DND-41 (cell line): ENCODE data around the gene COL25A1.
A peak's percentile ranks its signal among the peaks of the same experiment; 100 is the strongest.

Source experiments
- ATAC-seq: fragments of 200-7000 bp; cut with Tn5 transposase; 3 replicates; pipeline ENCODE4 v1.9.1; 2021; ENCODE audit warnings: low read depth; ENCODE audit not compliant: insufficient read depth
- DNase-seq: peaks from one replicate; pipeline ENCODE4 v3.0.0-alpha.2; 2020
- H2AFZ ChIP-seq: 2 replicates; pipeline ENCODE4 v1.6.0; 2012; ENCODE audit warnings: low read depth, low read length
- H3K27ac ChIP-seq: 2 replicates; pipeline ENCODE4 v1.5.1; 2012; ENCODE audit warnings: low read length, inconsistent platforms
- H3K27me3 ChIP-seq: fragments of 200-600 bp; sonication (generic); 2 replicates; pipeline ENCODE4 v1.6.0; 2012; ENCODE audit warnings: low read length, mild to moderate bottlenecking, inconsistent platforms; ENCODE audit not compliant: insufficient read depth, poor library complexity
- H3K36me3 ChIP-seq: 2 replicates; pipeline ENCODE4 v1.5.1; 2012; ENCODE audit warnings: low read length, inconsistent platforms; ENCODE audit not compliant: insufficient read depth
- H3K4me1 ChIP-seq: 2 replicates; pipeline ENCODE4 v1.5.1; 2012; ENCODE audit warnings: mild to moderate bottlenecking, low read length; ENCODE audit not compliant: insufficient read depth
- H3K4me2 ChIP-seq: 2 replicates; pipeline ENCODE4 v1.6.0; 2012; ENCODE audit warnings: mild to moderate bottlenecking, moderate library complexity, low read length, inconsistent platforms; ENCODE audit not compliant: insufficient read depth
- H3K4me3 ChIP-seq, 2 experiments: fragments of 200-600 bp in 1 of 2; shearing (Covaris generic) in 1 of 2; 2 replicates each; pipeline ENCODE4 v1.5.1; 2012 to 2016; ENCODE audit warnings: inconsistent platforms in 2 of 2, low read length in 2 of 2, mild to moderate bottlenecking in 2 of 2, low read depth in 1 of 2, moderate library complexity in 1 of 2
- H3K79me2 ChIP-seq: 2 replicates; pipeline ENCODE4 v1.6.0; 2012; ENCODE audit warnings: low read length, inconsistent platforms; ENCODE audit not compliant: insufficient read depth
- H3K9ac ChIP-seq: 2 replicates; pipeline ENCODE4 v1.6.0; 2012; ENCODE audit warnings: low read depth, mild to moderate bottlenecking, inconsistent platforms, low read length, moderate library complexity
- H3K9me3 ChIP-seq: 2 replicates; pipeline ENCODE4 v1.5.1; 2012; ENCODE audit warnings: low read length, moderate library complexity, mild to moderate bottlenecking, inconsistent platforms; ENCODE audit not compliant: insufficient read depth, severe bottlenecking
- H4K20me1 ChIP-seq: 2 replicates; pipeline ENCODE4 v1.6.0; 2012; ENCODE audit warnings: low read length; ENCODE audit not compliant: insufficient read depth
- EZH2 ChIP-seq: IDR thresholded peaks from 3 replicates; pipeline ENCODE4 v1.6.1; 2012; ENCODE audit warnings: borderline replicate concordance, low read depth, mild to moderate bottlenecking, moderate library complexity, low read length, inconsistent platforms; ENCODE audit not compliant: severe bottlenecking
- TF ChIP-seq, protein P1 (sequence below): IDR thresholded peaks from 2 replicates; pipeline ENCODE4 v1.5.1; 2012; ENCODE audit warnings: borderline replicate concordance, low read length, moderate library complexity, mild to moderate bottlenecking; ENCODE audit not compliant: poor library complexity, severe bottlenecking; ENCODE audit errors: extremely low read depth

COL25A1 gene

DNA sequence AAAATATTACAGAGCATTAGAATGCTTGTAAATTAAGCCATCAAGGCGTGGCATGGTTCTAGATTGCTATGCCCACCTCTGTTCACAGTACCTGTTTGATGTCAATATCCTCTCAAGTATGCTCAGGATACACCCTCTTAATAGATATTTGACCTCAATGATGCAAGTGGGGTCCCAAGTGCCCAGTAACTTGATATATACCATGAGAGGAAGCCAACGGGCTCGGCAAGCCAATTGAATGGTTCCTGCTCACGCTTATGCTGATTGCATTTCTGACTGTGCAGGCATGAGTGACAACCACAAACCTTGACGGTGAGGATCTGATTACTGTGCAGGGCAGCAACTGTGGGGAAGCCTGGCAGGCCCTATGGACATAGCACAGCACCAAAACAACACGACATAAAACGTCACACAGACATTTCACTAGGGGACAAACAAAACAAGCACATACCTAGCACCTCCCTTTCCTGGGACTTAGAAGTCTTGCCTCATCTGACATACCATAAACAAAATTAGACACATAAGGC lies 360.5 kb downstream of the COL25A1 start:
- H3K4me2 ChIP-seq = no peak overlapping the region
- H3K27ac ChIP-seq = no peak overlapping the region
- H3K4me1 ChIP-seq = peaks cover 12% of the 10 kb centered on the region
- H3K79me2 ChIP-seq = no peaks in the 10 kb centered on the region
- H3K4me3 ChIP-seq = no peak overlapping the region
- DNase-seq (no peak), ATAC-seq (no peak)
- no peak overlapping the region for H3K9ac ChIP-seq
- H3K27me3 ChIP-seq = no peaks in the 10 kb centered on the region
- no peak overlapping the region for H2AFZ ChIP-seq
- no peaks in the 10 kb centered on the region for H3K9me3 ChIP-seq
- no peaks in the 10 kb centered on the region for H3K36me3 ChIP-seq
- TF ChIP-seq, protein P1, sequence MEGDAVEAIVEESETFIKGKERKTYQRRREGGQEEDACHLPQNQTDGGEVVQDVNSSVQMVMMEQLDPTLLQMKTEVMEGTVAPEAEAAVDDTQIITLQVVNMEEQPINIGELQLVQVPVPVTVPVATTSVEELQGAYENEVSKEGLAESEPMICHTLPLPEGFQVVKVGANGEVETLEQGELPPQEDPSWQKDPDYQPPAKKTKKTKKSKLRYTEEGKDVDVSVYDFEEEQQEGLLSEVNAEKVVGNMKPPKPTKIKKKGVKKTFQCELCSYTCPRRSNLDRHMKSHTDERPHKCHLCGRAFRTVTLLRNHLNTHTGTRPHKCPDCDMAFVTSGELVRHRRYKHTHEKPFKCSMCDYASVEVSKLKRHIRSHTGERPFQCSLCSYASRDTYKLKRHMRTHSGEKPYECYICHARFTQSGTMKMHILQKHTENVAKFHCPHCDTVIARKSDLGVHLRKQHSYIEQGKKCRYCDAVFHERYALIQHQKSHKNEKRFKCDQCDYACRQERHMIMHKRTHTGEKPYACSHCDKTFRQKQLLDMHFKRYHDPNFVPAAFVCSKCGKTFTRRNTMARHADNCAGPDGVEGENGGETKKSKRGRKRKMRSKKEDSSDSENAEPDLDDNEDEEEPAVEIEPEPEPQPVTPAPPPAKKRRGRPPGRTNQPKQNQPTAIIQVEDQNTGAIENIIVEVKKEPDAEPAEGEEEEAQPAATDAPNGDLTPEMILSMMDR = no peak
- TF ChIP-seq EZH2 = no peak
- no peaks in the 10 kb centered on the region for H4K20me1 ChIP-seq

DNA sequence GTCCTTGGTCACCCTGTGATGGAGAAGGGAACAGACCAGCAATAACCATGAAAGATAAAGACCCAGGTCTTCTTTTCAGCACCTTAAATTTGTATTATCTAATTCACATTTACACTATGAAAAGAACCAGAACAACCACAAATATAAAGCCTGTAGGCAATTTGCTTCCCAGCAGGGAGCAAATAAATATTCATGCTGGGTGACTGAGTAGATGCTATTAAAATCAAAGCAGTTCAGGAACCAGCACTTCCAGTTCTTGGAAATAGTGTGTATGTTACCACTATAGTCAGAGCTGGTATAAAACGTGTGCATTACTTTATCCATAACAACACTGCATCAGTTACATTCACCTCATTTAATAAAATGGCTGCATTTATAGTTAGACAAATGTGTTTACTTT lies 361.8 kb downstream of the COL25A1 start:
- Histone ChIP-seq H3K4me3 (no peak overlapping the region), H3K4me1 (peaks cover 12% of the 10 kb centered on the region), H4K20me1 (no peaks in the 10 kb centered on the region), H3K36me3 (no peaks in the 10 kb centered on the region), H3K79me2 (no peaks in the 10 kb centered on the region), H3K9me3 (no peaks in the 10 kb centered on the region), H3K27ac (no peak overlapping the region), H3K27me3 (no peaks in the 10 kb centered on the region), H2AFZ (no peak overlapping the region), H3K9ac (no peak overlapping the region), H3K4me2 (no peak overlapping the region)
- ATAC-seq (no peak), DNase-seq (no peak)
- no peak for TF ChIP-seq EZH2
- TF ChIP-seq, protein P1 = no peak

GRCh38 chr4:108940149-108940548 lies 362.3 kb downstream of the COL25A1 start:
- peaks cover 12% of the 10 kb centered on the region for H3K4me1 ChIP-seq
- ATAC-seq = peak; percentile 85

More at GRCh38 chr4:108940149-108940548, 362.3 kb downstream of the COL25A1 start:
- peak; percentile 39 for DNase-seq
- Histone ChIP-seq H3K4me2 (no peak overlapping the region), H3K79me2 (no peaks in the 10 kb centered on the region), H3K36me3 (no peaks in the 10 kb centered on the region), H4K20me1 (no peaks in the 10 kb centered on the region), H3K27me3 (no peaks in the 10 kb centered on the region), H3K4me3 (no peak overlapping the region), H3K27ac (no peak overlapping the region), H3K9me3 (no peaks in the 10 kb centered on the region), H3K9ac (no peak overlapping the region), H2AFZ (no peak overlapping the region)
- TF ChIP-seq, protein P1 = no peak
- TF ChIP-seq EZH2 = no peak
